Caco-2 (cell line): ENCODE results near the gene IMPDH1. TPM values are rescaled to one million over a fixed set of nuclear protein-coding genes. Genes with fewer than 3 reads are reported as not detected.

Source experiments
- BruUV-seq: library from RNA; stranded (reverse); fragments of 400-500 nt; replicated peaks from 2 replicates; lab custom pipeline; 2021; lab: Mats Ljungman, UMichigan
- CTCF ChIA-PET: fragments of 300-600 bp; sonication (Branson Sonifier 250); formaldehyde crosslinking; loops from one replicate; lab custom pipeline; 2022; ENCODE audit warnings: antibody characterized with exemption; lab: Charles Lee
- POLR2A ChIA-PET: fragments of 300-600 bp; sonication (Branson Sonifier 250); formaldehyde crosslinking; loops from one replicate; lab custom pipeline; 2022; ENCODE audit warnings: antibody characterized with exemption; lab: Charles Lee
- DNase-seq, 2 experiments: peaks; one replicate each; pipeline versions ENCODE4 v3.0.0 to v3.0.0-alpha.2; 2020 to 2022
- H3K27me3 ChIP-seq: replicated peaks from 2 replicates; pipeline ENCODE4 v1.6.0; 2011; ENCODE audit warnings: low read length; ENCODE audit not compliant: control insufficient read depth, insufficient read depth
- H3K36me3 ChIP-seq: 2 replicates; pipeline ENCODE4 v1.5.1; 2011; ENCODE audit warnings: low read length; ENCODE audit not compliant: control insufficient read depth, insufficient read depth
- H3K4me1 ChIP-seq: fragments of 250-450 bp; sonication (Bioruptor Pico); 2 replicates; pipeline ENCODE4 v1.5.1; 2020; ENCODE audit warnings: mild to moderate bottlenecking
- H3K4me3 ChIP-seq: 2 replicates; pipeline ENCODE4 v1.5.1; 2011; ENCODE audit warnings: low read depth, mild to moderate bottlenecking, control low read depth, low read length
- H3K9me3 ChIP-seq: fragments of 250-450 bp; sonication (Bioruptor Pico); 2 replicates; pipeline ENCODE4 v1.5.1; 2020; ENCODE audit warnings: mild to moderate bottlenecking, moderate library complexity
- H3K27ac Mint-ChIP-seq: one replicate; pipeline ENCODE4 v1.8.0; 2022; ENCODE audit warnings: mixed read lengths; ENCODE audit not compliant: unreplicated experiment
- H3K27me3 Mint-ChIP-seq: one replicate; pipeline ENCODE4 v1.8.0; 2022; ENCODE audit warnings: mixed read lengths; ENCODE audit not compliant: insufficient read depth, unreplicated experiment
- H3K36me3 Mint-ChIP-seq: one replicate; pipeline ENCODE4 v1.8.0; 2022; ENCODE audit warnings: mild to moderate bottlenecking, mixed read lengths; ENCODE audit not compliant: insufficient read depth, unreplicated experiment
- H3K4me1 Mint-ChIP-seq: one replicate; pipeline ENCODE4 v1.8.0; 2022; ENCODE audit warnings: low read depth, mixed read lengths; ENCODE audit not compliant: unreplicated experiment
- H3K4me3 Mint-ChIP-seq: one replicate; pipeline ENCODE4 v1.8.0; 2022; ENCODE audit warnings: mild to moderate bottlenecking, moderate library complexity, mixed read lengths; ENCODE audit not compliant: unreplicated experiment
- H3K9me3 Mint-ChIP-seq: one replicate; pipeline ENCODE4 v1.8.0; 2022; ENCODE audit warnings: mixed read lengths; ENCODE audit not compliant: unreplicated experiment
- CTCF ChIP-seq, 2 experiments: fragments of 200-600 bp in 1 of 2; IDR thresholded peaks; 1 replicate in 1 of 2; 2 replicates in 1 of 2; pipeline versions ENCODE4 v1.5.1 to v1.8.0; 2011 to 2022; ENCODE audit warnings: antibody characterized with exemption in 1 of 2, control low read depth in 1 of 2, inconsistent platforms in 1 of 2, low read depth in 1 of 2, low read length in 1 of 2, mild to moderate bottlenecking in 1 of 2, moderate library complexity in 1 of 2; ENCODE audit not compliant: insufficient read depth in 1 of 2, severe bottlenecking in 1 of 2, unreplicated experiment in 1 of 2
- intact Hi-C: fragments of 100-400 bp; cut with micrococcal nuclease; formaldehyde crosslinking; loops from one replicate; pipeline ENCODE4 v1.10.0; 2022; ENCODE audit not compliant: unreplicated experiment
- total RNA-seq: library from RNA; stranded (reverse); gene quantifications from 2 replicates; pipeline ENCODE4 v1.2.3, GENCODE V29; 2022

Gene IMPDH1
- total RNA-seq, 1 experiment from 2014 or later: 43.5 TPM

DNA sequence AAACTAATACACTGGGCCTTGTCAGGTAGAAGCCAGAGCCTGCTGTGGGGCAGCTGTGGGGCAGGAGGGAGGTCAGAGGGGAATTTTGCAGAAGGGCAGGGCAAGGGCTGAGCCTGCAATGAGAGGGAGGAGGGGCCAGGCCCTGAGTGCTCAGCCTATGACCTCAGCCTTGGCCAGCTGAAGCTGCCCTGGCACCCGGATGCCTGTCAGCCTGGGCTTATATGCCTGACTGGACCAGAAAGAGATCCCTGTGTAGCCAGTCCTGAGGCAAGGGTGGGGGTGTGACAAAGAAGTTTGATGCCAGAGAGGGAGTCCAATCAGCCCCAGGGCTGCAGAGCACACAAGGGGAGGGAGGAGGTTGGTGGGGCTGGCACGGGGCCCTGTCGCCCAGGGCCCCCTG is 26.0 kb downstream of the IMPDH1 start:
- H3K4me3 ChIP-seq: no peak overlapping the region
- no peaks in the 10 kb centered on the region for H3K27me3 ChIP-seq
- H3K36me3 Mint-ChIP-seq: no peaks in the 10 kb centered on the region
- BruUV-seq: no TSS peak
- POLR2A ChIA-PET: no interaction called here
- no peak for DNase-seq
- no peak for TF ChIP-seq CTCF (IDR thresholded peaks at IDR 0.05; ENCODE audit: insufficient read depth in 1 of 2, low read depth in 1 of 2, low read length in 1 of 2, severe bottlenecking in 1 of 2, unreplicated experiment in 1 of 2)
- no peaks in the 10 kb centered on the region for H3K4me1 ChIP-seq
- H3K9me3 Mint-ChIP-seq: no peaks in the 10 kb centered on the region
- no peaks in the 10 kb centered on the region for H3K36me3 ChIP-seq
- no peak overlapping the region for H3K27ac Mint-ChIP-seq
- H3K9me3 ChIP-seq: no peaks in the 10 kb centered on the region
- H3K4me1 Mint-ChIP-seq: no peaks in the 10 kb centered on the region
- intact Hi-C loops: no loop called here
- H3K27me3 Mint-ChIP-seq: no peaks in the 10 kb centered on the region
- H3K4me3 Mint-ChIP-seq: no peak overlapping the region
- CTCF ChIA-PET: interaction anchor here (2.6 kb wide), 1 partner anchor 36 kb away, joined by 13 read pairs; no protein-coding TSS in a partner anchor

- H3K27me3 Mint-ChIP-seq: no peaks in the 10 kb centered on the region
- no peaks in the 10 kb centered on the region for H3K4me1 ChIP-seq
- DNase-seq: peak in 1 of 2 experiments; percentile 30
- POLR2A ChIA-PET: interaction anchor here (0.6 kb wide), 1 partner anchor 9 kb away, joined by 4 read pairs; no protein-coding TSS in a partner anchor
- no peaks in the 10 kb centered on the region for H3K4me1 Mint-ChIP-seq
- CTCF ChIA-PET: interaction anchor here (0.6 to 2.6 kb wide), 3 partner anchors 9 to 389 kb away, joined by 3 to 13 read pairs (median 5); no protein-coding TSS in a partner anchor
- no TSS peak for BruUV-seq
- H3K36me3 ChIP-seq: no peaks in the 10 kb centered on the region
- no peaks in the 10 kb centered on the region for H3K9me3 Mint-ChIP-seq
- no peaks in the 10 kb centered on the region for H3K36me3 Mint-ChIP-seq
- H3K4me3 ChIP-seq: no peak overlapping the region
- H3K27ac Mint-ChIP-seq: no peak overlapping the region
- TF ChIP-seq CTCF (IDR thresholded peaks at IDR 0.05; ENCODE audit: insufficient read depth in 1 of 2, low read depth in 1 of 2, low read length in 1 of 2, severe bottlenecking in 1 of 2, unreplicated experiment in 1 of 2): peak; percentile 46 to 60
- no peaks in the 10 kb centered on the region for H3K27me3 ChIP-seq
- H3K9me3 ChIP-seq: no peaks in the 10 kb centered on the region
- intact Hi-C loops: no loop called here
- no peak overlapping the region for H3K4me3 Mint-ChIP-seq
Measured at GRCh38 chr7:128381161-128381821, 28.5 kb downstream of the IMPDH1 start.

DNA sequence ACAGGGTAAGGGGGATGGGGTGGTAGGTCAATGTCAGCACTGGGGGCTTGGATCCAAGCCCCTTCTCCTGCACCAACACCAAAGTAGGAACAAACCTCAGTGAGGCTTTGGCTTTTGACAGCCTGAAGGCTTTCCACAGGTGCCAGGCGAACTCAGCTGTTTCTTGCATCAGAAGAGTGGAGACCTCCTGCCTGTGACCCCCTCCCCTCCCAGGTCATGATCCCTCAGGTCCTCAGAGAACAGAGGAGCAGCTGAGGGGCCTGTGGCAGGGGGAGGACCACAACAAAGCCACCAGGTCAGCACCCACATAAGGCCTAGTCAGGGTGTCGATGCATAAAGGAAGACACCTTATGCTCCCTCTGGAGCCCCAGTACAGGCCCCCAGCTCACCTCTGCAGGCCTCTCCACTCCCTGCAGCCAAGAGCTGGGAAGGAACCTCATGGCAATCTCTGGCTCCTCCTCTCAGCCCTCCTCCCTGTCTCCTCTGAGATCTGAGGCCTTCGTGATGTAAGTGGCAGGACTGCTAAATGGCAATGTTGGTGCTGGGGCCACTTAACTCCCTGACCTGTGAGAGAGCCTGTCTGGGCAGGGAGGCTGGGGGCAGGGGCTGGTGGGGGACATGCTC is 29.2 kb downstream of the IMPDH1 start:
- intact Hi-C loops: no loop called here
- Histone ChIP-seq H3K36me3 (no peaks in the 10 kb centered on the region), H3K4me1 (no peaks in the 10 kb centered on the region), H3K4me3 (no peak overlapping the region), H3K27me3 (no peaks in the 10 kb centered on the region), H3K9me3 (no peaks in the 10 kb centered on the region)
- POLR2A ChIA-PET: no interaction called here
- BruUV-seq: no TSS peak
- no peaks in the 10 kb centered on the region for H3K36me3 Mint-ChIP-seq
- CTCF ChIA-PET: no interaction called here
- no peaks in the 10 kb centered on the region for H3K4me1 Mint-ChIP-seq
- DNase-seq: no peak
- H3K9me3 Mint-ChIP-seq: no peaks in the 10 kb centered on the region
- TF ChIP-seq CTCF (IDR thresholded peaks at IDR 0.05; ENCODE audit: insufficient read depth in 1 of 2, low read depth in 1 of 2, low read length in 1 of 2, severe bottlenecking in 1 of 2, unreplicated experiment in 1 of 2): no peak
- H3K27me3 Mint-ChIP-seq: no peaks in the 10 kb centered on the region
- H3K4me3 Mint-ChIP-seq: no peak overlapping the region
- no peak overlapping the region for H3K27ac Mint-ChIP-seq
